NT2/D1 (cell line): ENCODE measurements around the gene HOXD11.

Source experiments
- DNase-seq: peaks from one replicate; pipeline ENCODE4 v3.0.0-alpha.2; 2011; ENCODE audit warnings: low read depth, low spot score
- H3K27me3 ChIP-seq: 2 replicates; pipeline ENCODE4 v1.6.0; 2011; ENCODE audit warnings: mild to moderate bottlenecking; ENCODE audit not compliant: insufficient read length, insufficient read depth
- H3K36me3 ChIP-seq: 2 replicates; pipeline ENCODE4 v1.6.1; 2011; ENCODE audit warnings: mild to moderate bottlenecking, low read length, mixed read lengths; ENCODE audit not compliant: insufficient read depth, insufficient read length
- H3K4me1 ChIP-seq: 2 replicates; pipeline ENCODE4 v1.5.1; 2011; ENCODE audit not compliant: insufficient read depth, insufficient read length
- H3K4me3 ChIP-seq: 2 replicates; pipeline ENCODE4 v1.5.1; 2011; ENCODE audit warnings: low read depth; ENCODE audit not compliant: insufficient read length
- H3K9ac ChIP-seq: 2 replicates; pipeline ENCODE4 v1.6.0; 2011; ENCODE audit warnings: low read depth; ENCODE audit not compliant: insufficient read length
- H3K9me3 ChIP-seq: 2 replicates; pipeline ENCODE4 v1.5.1; 2011; ENCODE audit warnings: mild to moderate bottlenecking, low read length; ENCODE audit not compliant: insufficient read depth
- SUZ12 ChIP-seq: IDR thresholded peaks from 2 replicates; pipeline ENCODE4 v1.6.1; 2011; ENCODE audit not compliant: insufficient read length, insufficient read depth; ENCODE audit errors: extremely low read depth
- YY1 ChIP-seq: IDR thresholded peaks from 2 replicates; pipeline ENCODE4 v1.6.1; 2011; ENCODE audit not compliant: insufficient read length, insufficient read depth
- ZNF274 ChIP-seq: IDR thresholded peaks from 2 replicates; pipeline ENCODE4 v1.6.1; 2011; ENCODE audit warnings: mild to moderate bottlenecking, low read depth, low read length

HOXD11 gene

GRCh38 chr2:176117162-176117822 is 10.2 kb downstream of the HOXD11 start:
- DNase-seq = no peak
- Histone ChIP-seq H3K4me3 (no peak overlapping the region), H3K4me1 (peaks cover 5% of the 10 kb centered on the region), H3K9ac (no peak overlapping the region), H3K27me3 (peaks cover 99% of the 10 kb centered on the region), H3K9me3 (peaks cover 10% of the 10 kb centered on the region; the same call in 1 of the 2 replicates), H3K36me3 (peaks cover 9% of the 10 kb centered on the region)
- TF ChIP-seq SUZ12 (no peak), ZNF274 (no peak), YY1 (no peak)

DNA sequence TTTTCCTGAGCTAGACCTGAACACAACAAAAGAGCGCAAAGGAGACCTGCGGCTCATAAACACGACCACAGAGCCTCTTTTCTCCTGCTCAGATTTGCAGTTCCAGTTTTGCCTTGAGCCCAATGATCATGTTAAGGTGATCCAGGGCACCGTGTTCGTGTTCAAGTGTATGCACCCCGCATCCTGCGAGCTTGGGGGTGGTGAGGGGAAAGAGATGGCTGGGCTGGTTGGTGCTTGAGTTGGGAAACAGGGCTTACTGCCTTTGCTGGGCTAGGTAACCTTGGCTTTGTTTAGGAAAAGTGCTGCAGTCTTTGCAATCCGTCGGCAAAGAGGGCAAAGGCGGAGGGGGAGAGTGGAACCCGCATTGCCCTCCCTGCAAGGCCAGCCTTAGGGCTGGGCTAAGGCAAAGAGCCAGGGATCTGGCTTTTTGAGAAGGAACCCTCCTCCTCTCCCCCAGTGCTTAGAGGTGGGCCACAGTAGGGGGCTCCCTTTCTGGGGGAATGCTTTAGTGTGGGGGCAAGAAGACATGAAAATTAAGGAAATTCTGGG is 10.8 kb downstream of the HOXD11 start:
- Histone ChIP-seq H3K9ac (no peak overlapping the region), H3K4me3 (no peak overlapping the region), H3K27me3 (peaks cover 99% of the 10 kb centered on the region), H3K4me1 (peaks cover 5% of the 10 kb centered on the region), H3K9me3 (peaks cover 10% of the 10 kb centered on the region; the same call in 1 of the 2 replicates), H3K36me3 (peaks cover 9% of the 10 kb centered on the region)
- no peak for DNase-seq
- no peak for TF ChIP-seq ZNF274
- TF ChIP-seq SUZ12 = no peak
- TF ChIP-seq YY1 = no peak

DNA sequence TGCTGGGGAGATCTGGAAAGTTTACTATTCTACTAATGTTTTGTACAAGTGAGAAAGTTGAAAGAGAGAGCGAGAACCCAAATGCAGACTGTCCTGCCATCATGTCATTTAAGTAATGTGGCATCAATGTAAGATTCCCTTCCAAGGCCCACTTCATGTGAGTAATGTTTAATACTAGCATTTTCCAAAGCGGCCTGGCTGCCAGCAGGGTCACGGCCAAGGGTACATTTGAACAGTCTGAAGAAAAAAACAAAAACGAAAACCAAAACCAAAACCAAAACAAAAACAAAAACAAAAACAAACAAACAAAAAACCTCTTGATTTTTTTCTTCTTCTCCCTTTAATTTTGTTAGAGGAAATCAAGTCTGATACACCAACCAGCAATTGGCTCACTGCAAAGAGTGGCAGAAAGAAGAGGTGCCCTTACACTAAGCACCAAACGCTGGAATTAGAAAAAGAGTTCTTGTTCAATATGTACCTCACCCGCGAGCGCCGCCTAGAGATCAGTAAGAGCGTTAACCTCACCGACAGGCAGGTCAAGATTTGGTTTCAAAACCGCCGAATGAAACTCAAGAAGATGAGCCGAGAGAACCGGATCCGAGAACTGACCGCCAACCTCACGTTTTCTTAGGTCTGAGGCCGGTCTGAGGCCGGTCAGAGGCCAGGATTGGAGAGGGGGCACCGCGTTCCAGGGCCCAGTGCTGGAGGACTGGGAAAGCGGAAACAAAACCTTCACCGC is 11.7 kb downstream of the HOXD11 start:
- H3K36me3 ChIP-seq = peaks cover 9% of the 10 kb centered on the region
- H3K9me3 ChIP-seq = peaks cover 10% of the 10 kb centered on the region; the same call in 1 of the 2 replicates
- DNase-seq = no peak
- H3K9ac ChIP-seq = peak overlapping the region; percentile 36
- TF ChIP-seq YY1 (no peak), ZNF274 (no peak), SUZ12 (no peak)
- peaks cover 99% of the 10 kb centered on the region for H3K27me3 ChIP-seq
- H3K4me3 ChIP-seq = no peak overlapping the region
- peaks cover 5% of the 10 kb centered on the region for H3K4me1 ChIP-seq

DNA sequence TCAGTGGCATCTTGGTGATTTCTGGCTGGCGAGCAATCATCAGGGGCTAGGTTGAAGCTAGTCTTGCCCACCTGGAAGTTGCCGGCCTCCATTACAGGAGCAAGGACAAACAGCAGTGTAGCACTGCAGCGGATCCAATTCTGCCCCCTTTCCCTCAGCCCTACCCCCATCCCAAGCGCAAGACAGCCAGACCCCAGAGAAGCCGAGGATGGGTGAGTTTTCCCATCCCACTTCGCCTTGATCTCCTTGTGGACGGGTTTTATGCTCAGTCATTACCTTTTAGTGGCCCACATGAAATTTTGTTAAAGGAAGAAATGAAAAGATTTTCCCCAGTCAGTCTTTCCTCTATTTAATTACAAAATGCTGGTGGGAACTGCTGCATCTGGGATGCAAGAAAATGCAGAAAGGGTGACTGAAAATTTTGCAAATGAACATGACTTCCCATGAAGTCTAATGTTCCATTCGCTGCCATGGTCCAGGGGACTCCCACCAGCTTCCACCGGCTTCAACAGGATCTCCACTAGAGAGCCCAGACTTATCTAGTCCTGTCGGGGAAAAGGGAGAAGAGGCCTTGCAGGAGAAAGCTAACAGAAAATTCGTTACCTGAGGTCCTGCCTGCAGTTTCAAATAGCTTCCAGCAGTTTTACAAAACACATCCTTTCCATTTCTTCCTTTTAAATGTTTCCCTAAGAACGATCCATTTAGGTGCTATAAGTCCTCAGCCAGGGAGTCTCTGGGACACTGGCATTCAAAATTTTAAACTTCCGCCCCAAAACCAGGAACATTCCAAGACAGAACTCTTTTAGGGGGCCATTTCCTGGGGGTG is 13.5 kb downstream of the HOXD11 start:
- H3K27me3 ChIP-seq = peaks cover 99% of the 10 kb centered on the region
- no peak overlapping the region for H3K9ac ChIP-seq
- no peak for TF ChIP-seq YY1
- TF ChIP-seq ZNF274 = no peak
- no peak for TF ChIP-seq SUZ12
- no peak for DNase-seq
- peaks cover 10% of the 10 kb centered on the region; the same call in 1 of the 2 replicates for H3K9me3 ChIP-seq
- H3K4me1 ChIP-seq = peaks cover 5% of the 10 kb centered on the region
- H3K4me3 ChIP-seq = no peak overlapping the region
- peaks cover 9% of the 10 kb centered on the region for H3K36me3 ChIP-seq

DNA sequence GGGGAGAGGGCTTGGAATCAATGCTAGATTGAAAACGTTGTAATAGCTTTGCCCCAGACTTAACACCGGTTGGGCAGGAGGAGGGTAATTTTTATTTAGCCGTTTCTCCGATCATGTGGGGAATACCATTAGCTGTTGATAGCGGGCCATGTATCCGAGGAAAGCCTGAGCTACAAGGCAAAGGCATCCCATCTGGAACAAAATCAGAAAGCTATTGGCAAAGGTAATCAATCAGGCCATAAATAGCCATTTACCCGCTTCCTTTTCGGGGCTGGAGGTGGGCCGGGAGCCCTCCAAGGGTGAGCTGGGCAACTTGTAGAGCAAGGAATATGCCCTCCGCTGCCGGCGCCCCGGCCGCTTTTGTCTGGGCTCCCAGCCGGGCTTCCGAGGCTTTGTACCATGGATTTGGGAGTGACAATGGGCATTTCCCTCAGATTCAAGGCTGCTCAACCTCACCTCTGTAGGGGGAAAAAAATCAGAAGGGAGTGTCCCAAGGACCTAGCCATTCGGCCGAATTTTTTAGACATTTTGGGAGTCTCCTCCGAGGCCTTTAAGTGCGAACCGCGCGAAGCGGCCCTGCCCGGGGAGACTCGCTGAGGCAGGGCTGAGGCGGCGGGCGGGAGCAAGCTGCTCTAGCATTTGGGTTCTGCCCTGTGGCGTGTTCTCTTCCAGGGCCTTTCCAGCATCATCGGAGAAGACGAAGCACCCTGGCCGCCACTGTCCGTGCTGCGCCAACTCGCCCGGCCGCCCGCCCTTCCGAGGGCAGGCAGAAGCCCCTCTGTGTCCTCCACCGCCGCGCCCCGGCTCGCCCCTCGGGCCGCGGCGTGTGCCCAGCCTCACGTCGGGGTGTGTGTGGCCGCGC is 14.3 kb downstream of the HOXD11 start:
- H3K4me1 ChIP-seq = peaks cover 3% of the 10 kb centered on the region
- H3K4me3 ChIP-seq = no peak overlapping the region
- peaks cover 99% of the 10 kb centered on the region for H3K27me3 ChIP-seq
- DNase-seq = no peak
- peaks cover 9% of the 10 kb centered on the region for H3K36me3 ChIP-seq
- peaks cover 10% of the 10 kb centered on the region; the same call in 1 of the 2 replicates for H3K9me3 ChIP-seq
- TF ChIP-seq YY1 (no peak), SUZ12 (peak; percentile 98), ZNF274 (no peak)
- H3K9ac ChIP-seq = no peak overlapping the region

DNA sequence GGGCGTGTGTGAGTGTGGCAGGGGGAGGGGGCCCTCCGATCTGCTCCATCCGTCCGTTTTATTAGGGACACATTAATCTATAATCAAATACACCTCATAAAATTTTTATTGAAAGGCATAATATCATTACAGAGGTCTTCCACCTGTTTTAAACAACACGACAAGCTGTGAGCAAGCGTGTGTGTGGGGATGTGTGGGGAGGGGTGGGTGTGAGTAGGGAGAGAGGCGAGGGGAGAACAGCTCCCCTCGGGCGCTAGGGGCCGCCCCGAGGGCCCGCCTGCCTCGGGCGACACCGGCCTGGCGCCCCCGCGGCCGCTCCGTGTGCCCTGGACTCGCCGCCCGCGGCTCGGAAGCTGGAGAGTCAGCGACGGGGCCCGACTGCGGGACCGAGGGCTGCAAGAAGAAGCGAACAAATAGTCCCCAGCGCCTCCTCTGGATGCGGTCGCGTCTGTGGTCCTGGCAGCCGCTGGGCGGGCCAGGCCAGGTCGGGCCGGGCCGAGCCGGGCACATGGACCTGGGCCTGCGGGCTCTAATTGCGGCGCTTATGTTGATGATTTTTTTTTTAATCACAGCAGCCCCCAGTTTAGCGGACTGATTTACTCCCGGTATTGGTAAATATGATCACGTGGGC is 15.1 kb downstream of the HOXD11 start:
- peaks cover 3% of the 10 kb centered on the region for H3K4me1 ChIP-seq
- no peak overlapping the region for H3K9ac ChIP-seq
- H3K9me3 ChIP-seq = peaks cover 4% of the 10 kb centered on the region; the same call in 1 of the 2 replicates
- no peak for DNase-seq
- peak overlapping the region; percentile 55 for H3K4me3 ChIP-seq
- H3K27me3 ChIP-seq = peaks cover 99% of the 10 kb centered on the region
- no peak for TF ChIP-seq ZNF274
- TF ChIP-seq YY1 = no peak
- TF ChIP-seq SUZ12 = peak; percentile 32
- peaks cover 5% of the 10 kb centered on the region for H3K36me3 ChIP-seq
